Stomach (tissue), 9 donors: ENCODE results near the gene GPX6. TPM values are rescaled to one million over a fixed set of nuclear protein-coding genes. Genes with fewer than 3 reads are reported as not detected.

ENCODE experiments used
- DNase-seq, 2 donors: peaks; one replicate each; pipeline versions ENCODE4 v3.0.0 to v3.0.0-alpha.2; 2013 to 2019
- H3K27ac ChIP-seq, 5 donors: fragments of 200-600 bp in 4 of 5; sonication (generic) in 4 of 5; one replicate each; pipeline ENCODE4 v1.5.1; 2013 to 2019; ENCODE audit warnings: mild to moderate bottlenecking in 1 of 5, moderate library complexity in 1 of 5
- H3K27me3 ChIP-seq, 3 donors: fragments of 200-600 bp; sonication (generic); one replicate each; pipeline ENCODE4 v1.5.1; 2017 to 2019; ENCODE audit warnings: mixed run types in 1 of 3
- H3K36me3 ChIP-seq, 4 donors: fragments of 200-600 bp; sonication (generic); 1 replicate in 3 of 4; 2 replicates in 1 of 4; pipeline ENCODE4 v1.5.1; 2016 to 2019
- H3K4me1 ChIP-seq, 4 donors: fragments of 200-600 bp; sonication (generic); one replicate each; pipeline ENCODE4 v1.5.1; 2016 to 2019
- H3K4me3 ChIP-seq, 4 donors: fragments of 200-600 bp; sonication (generic) in 3 of 4; one replicate each; pipeline ENCODE4 v1.5.1; 2016 to 2019; ENCODE audit warnings: mild to moderate bottlenecking in 1 of 4
- H3K9me3 ChIP-seq, 4 donors: fragments of 200-600 bp; sonication (generic); one replicate each; pipeline ENCODE4 v1.5.1; 2016 to 2019
- CTCF ChIP-seq, 7 experiments: fragments of 450-650 bp in 4 of 7; fragments of 200-600 bp in 3 of 7; sonication (generic) in 3 of 7; IDR thresholded peaks; one replicate each; pipeline ENCODE4 v1.5.1; 2016 to 2019; ENCODE audit warnings: antibody characterized with exemption in 7 of 7, control low read depth in 2 of 7, mild to moderate bottlenecking in 1 of 7
- EP300 ChIP-seq: sonication (generic); formaldehyde crosslinking; IDR thresholded peaks from one replicate; pipeline ENCODE4 v1.6.1; 2017; ENCODE audit warnings: antibody characterized with exemption
- POLR2A ChIP-seq, 4 donors: fragments of 450-650 bp; IDR thresholded peaks; one replicate each; pipeline ENCODE4 v1.6.1; 2016; ENCODE audit warnings: antibody characterized with exemption in 4 of 4, control low read depth in 2 of 4, mild to moderate bottlenecking in 1 of 4, moderate library complexity in 1 of 4
- POLR2AphosphoS5 ChIP-seq, 3 donors: sonication (generic); formaldehyde crosslinking; IDR thresholded peaks; one replicate each; pipeline ENCODE4 v1.6.1; 2016; ENCODE audit warnings: antibody characterized with exemption in 3 of 3
- WGBS, 5 donors: extraction: QIAGEN DNeasy Blood & Tissue Kit in 3 of 5; methylation state at CpG; one replicate each; pipeline versions ENCODE4 v1.1.5 to v1.1.7; 2013 to 2018; 5-methylcytosine and 5-hydroxymethylcytosine counted together
- intact Hi-C: fragments of 100-400 bp; cut with DNase I; formaldehyde crosslinking; loops from one replicate; pipeline ENCODE4 v1.15.1; 2023; ENCODE audit warnings: low total_unique reads
- polyA plus RNA-seq, 3 donors: library from polyadenylated mRNA; stranded (reverse); fragments of 200-250 nt; gene quantifications; one replicate each; pipeline ENCODE4 v1.2.3, GENCODE V29; 2013
- total RNA-seq, 5 donors: library from RNA; depleted of rRNA; stranded (reverse); fragments of >200 nt; gene quantifications; one replicate each; pipeline versions ENCODE4 v1.1.0 to v1.2.3, GENCODE V29; 2014 to 2016
- donor health status: healthy with polysubstance abuse.
- donor health status: Bipolar disorder and iron deficiency.
- donor health status: healthy.

GPX6 gene
- total and polyA plus RNA-seq, 8 donors: not detected

DNA sequence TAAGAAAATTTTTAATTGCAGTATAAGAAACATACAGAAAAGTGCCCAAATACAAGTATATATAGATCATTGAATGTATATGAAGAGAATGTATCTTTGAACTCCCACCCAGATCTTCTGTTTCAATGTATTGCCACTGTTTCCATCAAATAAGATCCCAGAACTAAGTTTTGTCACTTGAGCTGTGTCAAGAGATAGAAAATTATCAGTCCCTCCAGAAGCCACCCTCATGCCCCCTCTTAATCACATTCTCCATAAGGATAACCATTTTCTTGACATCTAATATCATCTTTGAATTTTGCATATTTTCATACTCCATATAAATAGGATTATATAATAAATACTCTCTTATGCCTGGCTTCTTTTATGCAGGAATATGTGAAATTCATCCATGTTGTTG is 30.4 kb upstream of the GPX6 start:
- Histone ChIP-seq H3K4me3 (no peak overlapping the region), H3K27ac (no peak overlapping the region), H3K4me1 (peaks cover 0 to 13% (median 6%) of the 10 kb centered on the region in 4 donors), H3K36me3 (no peaks in the 10 kb centered on the region), H3K9me3 (peaks cover 0 to 19% (median 9%) of the 10 kb centered on the region in 4 donors), H3K27me3 (peaks cover 0 to 67% (median 15%) of the 10 kb centered on the region in 3 donors)
- TF ChIP-seq CTCF (IDR thresholded peaks at IDR 0.05): no peak
- no peak for TF ChIP-seq POLR2A (IDR thresholded peaks at IDR 0.05)
- no peak for TF ChIP-seq POLR2AphosphoS5 (IDR thresholded peaks at IDR 0.05)
- no peak for TF ChIP-seq EP300
- intact Hi-C loops: no loop called here
- DNase-seq: no peak

- Histone ChIP-seq H3K36me3 (no peaks in the 10 kb centered on the region), H3K4me1 (peaks cover 0 to 13% (median 6%) of the 10 kb centered on the region in 4 donors), H3K9me3 (peaks cover 0 to 16% (median 6%) of the 10 kb centered on the region in 4 donors), H3K27me3 (peaks cover 0 to 64% (median 9%) of the 10 kb centered on the region in 3 donors), H3K4me3 (peak overlapping the region in 1 of 4 donors; percentile 5), H3K27ac (no peak overlapping the region)
- intact Hi-C loops: no loop called here
- TF ChIP-seq EP300 (no peak), CTCF (IDR thresholded peaks at IDR 0.05) (no peak), POLR2A (IDR thresholded peaks at IDR 0.05) (no peak), POLR2AphosphoS5 (IDR thresholded peaks at IDR 0.05) (no peak)
- 10 to 22% (median 13%) methylated on average over 22 to 31 of the region's 31 CpGs for WGBS, 5 donors
- DNase-seq: peak in 1 of 2 donors; percentile 73
Observed at GRCh38 chr6:28543651-28544610, 28.3 kb upstream of the GPX6 start.

GRCh38 chr6:28542440-28543296 is 27.1 kb upstream of the GPX6 start:
- intact Hi-C loops: no loop called here

More at GRCh38 chr6:28542440-28543296, 27.1 kb upstream of the GPX6 start:
- Histone ChIP-seq H3K4me3 (peak overlapping the region in 2 of 4 donors; percentile 20 to 34), H3K27me3 (peaks cover 0 to 74% (median 14%) of the 10 kb centered on the region in 3 donors), H3K9me3 (peaks cover 0 to 14% (median 5%) of the 10 kb centered on the region in 4 donors), H3K4me1 (peaks cover 0 to 13% (median 6%) of the 10 kb centered on the region in 4 donors), H3K36me3 (no peaks in the 10 kb centered on the region), H3K27ac (no peak overlapping the region)
- DNase-seq: peak in 1 of 2 donors; percentile 87
- TF ChIP-seq EP300: no peak
- no peak for TF ChIP-seq POLR2AphosphoS5 (IDR thresholded peaks at IDR 0.05)
- no peak for TF ChIP-seq POLR2A (IDR thresholded peaks at IDR 0.05)
- TF ChIP-seq CTCF (IDR thresholded peaks at IDR 0.05): no peak
- 3 to 6% (median 5%) methylated on average over 29 to 30 of the region's 30 CpGs for WGBS, 5 donors
